Uterus (tissue), 4 donors: ENCODE measurements around the gene FBLN2. TPM values are rescaled to one million over a fixed set of nuclear protein-coding genes. Genes with fewer than 3 reads are reported as not detected.

Experiments used
- DNase-seq, 2 donors: peaks; one replicate each; pipeline ENCODE4 v3.0.0-alpha.2; 2019 to 2020
- H3K27ac ChIP-seq, 2 donors: fragments of 200-600 bp; sonication (generic); 1 replicate in 1 of 2; 2 replicates in 1 of 2; pipeline ENCODE4 v1.5.1; 2016 to 2018
- H3K27me3 ChIP-seq, 2 donors: fragments of 200-600 bp; sonication (generic); one replicate each; pipeline ENCODE4 v1.5.1; 2018 to 2019; ENCODE audit warnings: control low read depth in 1 of 2
- H3K36me3 ChIP-seq, 2 donors: fragments of 200-600 bp; sonication (generic); one replicate each; pipeline ENCODE4 v1.5.1; 2019; ENCODE audit warnings: control low read depth in 1 of 2
- H3K4me1 ChIP-seq, 2 donors: fragments of 200-600 bp; sonication (generic); one replicate each; pipeline ENCODE4 v1.5.1; 2018 to 2019; ENCODE audit warnings: control low read depth in 1 of 2
- H3K4me3 ChIP-seq, 2 donors: fragments of 200-600 bp; sonication (generic); 1 replicate in 1 of 2; 2 replicates in 1 of 2; pipeline ENCODE4 v1.5.1; 2018 to 2019; ENCODE audit warnings: mild to moderate bottlenecking in 1 of 2
- H3K9me3 ChIP-seq, 2 donors: fragments of 200-600 bp; sonication (generic); one replicate each; pipeline ENCODE4 v1.5.1; 2019; ENCODE audit warnings: control low read depth in 1 of 2
- POLR2A ChIP-seq, 2 donors: fragments of 450-650 bp; IDR thresholded peaks; one replicate each; pipeline ENCODE4 v1.6.1; 2016; ENCODE audit warnings: antibody characterized with exemption in 2 of 2, mild to moderate bottlenecking in 1 of 2, moderate library complexity in 1 of 2
- intact Hi-C: fragments of 100-400 bp; cut with DNase I; formaldehyde crosslinking; loops from one replicate; pipeline ENCODE4 v1.15.1; 2023; ENCODE audit warnings: low total_unique reads
- total RNA-seq, 4 donors: library from RNA; depleted of rRNA in 3 of 4; stranded (reverse); fragments of >200 nt in 3 of 4; gene quantifications; one replicate each; pipeline versions ENCODE4 v1.1.0 to v1.2.4, GENCODE V29; 2014 to 2023
- TF ChIP-seq, protein P1 (sequence below), 4 experiments: fragments of 200-600 bp in 2 of 4; fragments of 450-650 bp in 2 of 4; sonication (generic) in 2 of 4; IDR thresholded peaks; one replicate each; pipeline ENCODE4 v1.5.1; 2016 to 2019; ENCODE audit warnings: antibody characterized with exemption in 4 of 4, mild to moderate bottlenecking in 2 of 4, moderate library complexity in 1 of 4
- donor health status: DM: yes; HTN: yes; CAD: no.

Gene FBLN2
- total RNA-seq, 4 donors from 2014 or later, result 39.2 to 217 (median 48.6) TPM

DNA sequence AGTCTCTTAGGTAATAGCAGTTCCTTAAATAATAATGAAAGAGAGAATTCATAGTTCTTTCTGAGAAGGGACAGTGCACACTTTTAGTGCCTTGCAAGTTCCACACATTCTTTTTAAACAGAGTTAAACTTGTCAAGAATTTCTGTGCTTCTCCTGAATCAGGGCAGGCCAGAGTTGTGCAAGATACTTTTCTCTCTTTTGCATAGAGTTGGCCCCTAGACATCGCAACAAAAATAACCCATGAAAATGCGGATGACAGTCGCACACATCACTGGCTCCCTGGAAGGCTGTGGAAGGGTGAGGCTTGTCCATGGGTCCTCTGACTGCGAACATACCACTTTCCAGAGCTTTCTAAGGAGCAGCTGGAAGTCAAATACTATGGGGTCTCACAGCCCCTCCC is 40.1 kb downstream of the FBLN2 start:
- intact Hi-C loops, result no loop called here
- Histone ChIP-seq H3K27ac (no peak overlapping the region), H3K4me3 (no peak overlapping the region), H3K9me3 (no peaks in the 10 kb centered on the region), H3K36me3 (no peaks in the 10 kb centered on the region), H3K4me1 (no peaks in the 10 kb centered on the region), H3K27me3 (no peaks in the 10 kb centered on the region)
- TF ChIP-seq, protein P1, sequence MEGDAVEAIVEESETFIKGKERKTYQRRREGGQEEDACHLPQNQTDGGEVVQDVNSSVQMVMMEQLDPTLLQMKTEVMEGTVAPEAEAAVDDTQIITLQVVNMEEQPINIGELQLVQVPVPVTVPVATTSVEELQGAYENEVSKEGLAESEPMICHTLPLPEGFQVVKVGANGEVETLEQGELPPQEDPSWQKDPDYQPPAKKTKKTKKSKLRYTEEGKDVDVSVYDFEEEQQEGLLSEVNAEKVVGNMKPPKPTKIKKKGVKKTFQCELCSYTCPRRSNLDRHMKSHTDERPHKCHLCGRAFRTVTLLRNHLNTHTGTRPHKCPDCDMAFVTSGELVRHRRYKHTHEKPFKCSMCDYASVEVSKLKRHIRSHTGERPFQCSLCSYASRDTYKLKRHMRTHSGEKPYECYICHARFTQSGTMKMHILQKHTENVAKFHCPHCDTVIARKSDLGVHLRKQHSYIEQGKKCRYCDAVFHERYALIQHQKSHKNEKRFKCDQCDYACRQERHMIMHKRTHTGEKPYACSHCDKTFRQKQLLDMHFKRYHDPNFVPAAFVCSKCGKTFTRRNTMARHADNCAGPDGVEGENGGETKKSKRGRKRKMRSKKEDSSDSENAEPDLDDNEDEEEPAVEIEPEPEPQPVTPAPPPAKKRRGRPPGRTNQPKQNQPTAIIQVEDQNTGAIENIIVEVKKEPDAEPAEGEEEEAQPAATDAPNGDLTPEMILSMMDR (IDR thresholded peaks at IDR 0.05), result no peak
- TF ChIP-seq POLR2A (IDR thresholded peaks at IDR 0.05), result no peak
- no peak for DNase-seq

DNA sequence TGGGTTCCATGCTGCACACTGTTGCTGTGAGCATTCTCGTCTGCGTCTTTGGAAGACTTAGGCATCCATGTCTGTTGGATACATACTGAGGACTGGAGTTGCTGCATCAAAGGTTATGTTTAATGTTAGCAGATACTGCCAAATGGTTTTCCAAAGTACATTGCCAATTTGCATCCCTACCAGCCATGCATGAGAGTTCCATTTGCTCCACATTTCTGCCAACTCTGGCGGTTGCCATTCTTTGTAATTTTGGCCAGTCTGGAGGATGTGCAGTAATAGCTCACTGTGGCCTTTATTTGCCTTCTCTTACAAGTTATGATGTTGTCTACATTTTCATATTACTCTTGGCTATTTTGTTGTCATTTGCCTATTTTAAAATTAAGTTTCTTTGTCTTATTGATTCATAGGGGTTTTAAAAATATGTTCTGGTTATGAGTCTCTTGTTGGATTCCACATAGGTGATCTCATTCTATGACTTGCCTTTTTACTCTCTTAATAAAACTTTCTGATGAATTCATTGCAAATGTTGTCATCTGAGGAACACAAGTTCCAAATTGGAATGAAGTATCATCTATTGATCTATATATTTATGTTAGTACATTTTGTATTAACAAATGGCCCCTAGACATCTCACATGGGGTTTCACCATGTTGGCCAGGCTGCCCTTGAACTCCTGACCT is 42.1 kb downstream of the FBLN2 start:
- intact Hi-C loops, result no loop called here
- H3K27me3 ChIP-seq, result no peaks in the 10 kb centered on the region
- TF ChIP-seq, protein P1 (IDR thresholded peaks at IDR 0.05), result no peak
- no peak for TF ChIP-seq POLR2A (IDR thresholded peaks at IDR 0.05)
- H3K36me3 ChIP-seq, result no peaks in the 10 kb centered on the region
- no peaks in the 10 kb centered on the region for H3K4me1 ChIP-seq
- DNase-seq, result no peak
- H3K4me3 ChIP-seq, result no peak overlapping the region
- no peaks in the 10 kb centered on the region for H3K9me3 ChIP-seq
- no peak overlapping the region for H3K27ac ChIP-seq

DNA sequence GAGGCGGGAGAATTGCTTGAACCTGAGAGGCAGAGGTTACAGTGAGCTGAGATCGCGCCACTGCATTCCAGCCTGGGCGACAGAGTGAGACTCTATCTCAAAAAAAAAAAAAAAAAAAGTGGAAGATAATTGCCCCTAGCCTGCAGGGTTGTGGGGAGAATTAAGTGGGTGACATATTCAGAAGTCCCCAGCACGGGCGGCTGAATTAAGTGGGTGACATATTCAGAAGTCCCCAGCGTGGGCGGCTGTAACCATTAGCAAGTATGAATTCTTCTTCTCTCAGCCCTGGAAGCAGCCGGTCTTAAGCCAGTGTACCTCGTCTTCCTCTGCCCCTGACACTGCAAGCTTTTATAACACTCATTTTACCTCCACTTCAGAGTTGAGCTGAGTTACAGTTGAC is 44.7 kb downstream of the FBLN2 start:
- Histone ChIP-seq H3K27ac (no peak overlapping the region), H3K9me3 (no peaks in the 10 kb centered on the region), H3K36me3 (no peaks in the 10 kb centered on the region), H3K27me3 (no peaks in the 10 kb centered on the region), H3K4me1 (no peaks in the 10 kb centered on the region), H3K4me3 (no peak overlapping the region)
- DNase-seq, result no peak
- intact Hi-C loops, result no loop called here
- no peak for TF ChIP-seq POLR2A (IDR thresholded peaks at IDR 0.05)
- TF ChIP-seq, protein P1 (IDR thresholded peaks at IDR 0.05), result no peak

DNA sequence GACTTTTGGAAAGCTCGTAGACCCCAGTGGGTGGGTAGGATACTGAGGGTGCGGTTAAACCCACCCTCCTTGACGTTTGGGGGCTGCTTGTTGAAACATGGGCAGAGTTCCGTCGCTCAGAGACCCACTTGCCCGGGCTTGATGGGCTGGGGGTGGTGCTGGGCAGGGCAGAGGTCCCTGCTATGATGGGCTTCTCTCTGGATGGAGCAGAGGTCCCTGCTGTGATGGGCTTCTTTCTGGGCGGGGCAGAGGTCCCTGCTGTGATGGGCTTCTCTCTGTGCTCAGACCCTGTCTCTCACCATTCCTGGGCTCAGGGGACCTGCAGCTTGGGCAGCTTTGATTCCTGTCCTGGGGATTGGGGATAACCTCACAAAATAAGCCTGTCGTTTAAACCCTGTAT is 45.2 kb downstream of the FBLN2 start:
- intact Hi-C loops, result no loop called here
- Histone ChIP-seq H3K27ac (no peak overlapping the region), H3K9me3 (no peaks in the 10 kb centered on the region), H3K4me1 (no peaks in the 10 kb centered on the region), H3K4me3 (no peak overlapping the region), H3K36me3 (no peaks in the 10 kb centered on the region), H3K27me3 (no peaks in the 10 kb centered on the region)
- TF ChIP-seq POLR2A (IDR thresholded peaks at IDR 0.05), result no peak
- TF ChIP-seq, protein P1 (IDR thresholded peaks at IDR 0.05), result no peak
- no peak for DNase-seq

DNA sequence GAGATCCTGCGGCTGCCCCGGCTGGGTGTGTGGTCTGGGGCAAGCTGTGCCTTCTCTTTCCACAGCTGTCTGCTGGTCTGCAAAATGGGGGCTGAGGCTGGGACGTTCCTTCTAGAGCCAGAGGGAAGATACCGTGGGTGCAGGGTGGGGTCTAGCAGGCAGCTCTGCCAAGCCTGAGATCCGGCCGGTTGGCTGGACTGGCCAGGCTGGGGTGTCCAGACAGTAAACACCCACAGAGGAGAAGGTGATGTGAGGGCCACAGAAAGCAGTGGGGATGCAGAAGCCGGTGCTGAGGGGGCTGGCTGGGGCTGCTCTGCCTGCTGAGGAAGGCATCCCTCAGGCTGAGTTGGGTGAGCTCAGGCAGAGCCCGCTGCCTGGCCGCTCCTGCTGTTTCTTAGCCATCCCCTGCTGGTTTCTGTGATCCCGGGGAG is 46.1 kb downstream of the FBLN2 start:
- Histone ChIP-seq H3K9me3 (no peaks in the 10 kb centered on the region), H3K36me3 (no peaks in the 10 kb centered on the region), H3K27ac (no peak overlapping the region), H3K27me3 (no peaks in the 10 kb centered on the region), H3K4me3 (no peak overlapping the region), H3K4me1 (no peaks in the 10 kb centered on the region)
- intact Hi-C loops, result no loop called here
- no peak for TF ChIP-seq POLR2A (IDR thresholded peaks at IDR 0.05)
- TF ChIP-seq, protein P1 (IDR thresholded peaks at IDR 0.05), result no peak
- no peak for DNase-seq
